ENCODE data around the gene RAX2. TPM values are rescaled to one million over a fixed set of nuclear protein-coding genes. Genes with fewer than 3 reads are reported as not detected.

RAX2 gene
- polyA plus RNA-seq, 1 of the 3 experiments (the other 2 are of a cell fraction): not detected

GRCh38 chr19:3752492-3752891 is 19.5 kb downstream of the RAX2 start (continued):
- TF ChIP-seq IRF3 (IDR thresholded peaks at IDR 0.05; ENCODE audit: low read depth, low read length) (no peak), EP300 (IDR thresholded peaks at IDR 0.05; ENCODE audit: borderline replicate concordance in 1 of 2, low read depth in 1 of 2, low read length in 1 of 2) (no peak), NFIC (IDR thresholded peaks at IDR 0.05; ENCODE audit: borderline replicate concordance) (no peak)

GRCh38 chr19:3751236-3751635 is 20.8 kb downstream of the RAX2 start:
- Histone ChIP-seq H3K4me2 (no peak overlapping the region), H3K9ac (no peak overlapping the region), H3K79me2 (ENCODE audit: insufficient read depth) (no peaks in the 10 kb centered on the region), H2AFZ (ENCODE audit: low read depth) (no peak overlapping the region), H3K36me3 (replicated peaks in 1 of 2; ENCODE audit: control insufficient read depth in 1 of 2, insufficient read depth in 2 of 2, low read length in 1 of 2) (peaks cover 5 to 12% of the 10 kb centered on the region in 2 experiments), H3K4me1 (ENCODE audit: control insufficient read depth in 1 of 2, insufficient read depth in 2 of 2, low read depth in 1 of 2, low read length in 1 of 2) (no peaks in the 10 kb centered on the region), H3K27ac (ENCODE audit: low read depth in 2 of 2, low read length in 1 of 2) (no peak overlapping the region), H3K27me3 (ENCODE audit: insufficient read depth) (no peaks in the 10 kb centered on the region), H3K9me3 (no peaks in the 10 kb centered on the region), H3F3A (replicated peaks; ENCODE audit: insufficient read depth) (no peaks in the 10 kb centered on the region), H3K4me3 (ENCODE audit: low read depth in 2 of 2, low read length in 1 of 2) (no peak overlapping the region), H3K9me2 (no peaks in the 10 kb centered on the region), H4K20me1 (ENCODE audit: insufficient read depth) (no peaks in the 10 kb centered on the region)
- TF ChIP-seq CHD2 (IDR thresholded peaks at IDR 0.05; ENCODE audit: low read length, partially characterized antibody): no peak
- DNase-seq: no peak
- over 99% methylated on average over 21 of the region's 30 CpGs for WGBS (ENCODE audit: low lambda C conversion rate)
- CTCF ChIA-PET: interaction anchor here (0.7 to 3.4 kb wide), 3 partner anchors 10 to 204 kb away, joined by 3 to 13 read pairs (median 3); partner anchors contain the start of genes APBA3 and MRPL54
- POLR2A ChIA-PET: no interaction called here

- H3F3A ChIP-seq (replicated peaks; ENCODE audit: insufficient read depth): no peaks in the 10 kb centered on the region
- H3K9ac ChIP-seq: no peak overlapping the region
- no peak for TF ChIP-seq PBX3 (IDR thresholded peaks at IDR 0.05)
- TF ChIP-seq USF1 (IDR thresholded peaks at IDR 0.05; ENCODE audit: borderline replicate concordance, low read depth): no peak
- no peak for DNase-seq
- H3K36me3 ChIP-seq (replicated peaks in 1 of 2; ENCODE audit: control insufficient read depth in 1 of 2, insufficient read depth in 2 of 2, low read length in 1 of 2): peaks cover 5 to 12% of the 10 kb centered on the region in 2 experiments
- ChIA-PET POLR2A (interaction anchor here (1.3 kb wide), 1 partner anchor 12 kb away, joined by 4 read pairs; the partner anchor contains the start of gene MRPL54), CTCF (interaction anchor here (3.4 kb wide), 1 partner anchor 11 kb away, joined by 13 read pairs; the partner anchor contains the start of genes APBA3 and MRPL54)
- H3K27me3 ChIP-seq (ENCODE audit: insufficient read depth): no peaks in the 10 kb centered on the region
- no peaks in the 10 kb centered on the region for H3K9me2 ChIP-seq
- no peaks in the 10 kb centered on the region for H3K9me3 ChIP-seq
- WGBS (ENCODE audit: low lambda C conversion rate): 100% methylated on average over 2 of the region's 2 CpGs
- H4K20me1 ChIP-seq (ENCODE audit: insufficient read depth): no peaks in the 10 kb centered on the region
- H3K4me3 ChIP-seq (ENCODE audit: low read depth in 2 of 2, low read length in 1 of 2): no peak overlapping the region
- H3K4me1 ChIP-seq (ENCODE audit: control insufficient read depth in 1 of 2, insufficient read depth in 2 of 2, low read depth in 1 of 2, low read length in 1 of 2): no peaks in the 10 kb centered on the region
- no peak overlapping the region for H3K27ac ChIP-seq (ENCODE audit: low read depth in 2 of 2, low read length in 1 of 2)
- H3K79me2 ChIP-seq (ENCODE audit: insufficient read depth): no peaks in the 10 kb centered on the region
- H3K4me2 ChIP-seq: no peak overlapping the region
- no peak overlapping the region for H2AFZ ChIP-seq (ENCODE audit: low read depth)
These were observed 21.8 kb downstream of the RAX2 start for GRCh38 chr19:3750211-3750610.
